HepG2 (cell line): ENCODE measurements around the gene KDM4B. TPM values are rescaled to one million over a fixed set of nuclear protein-coding genes. Genes with fewer than 3 reads are reported as not detected.

ENCODE experiments used
- ATAC-seq: fragments of 200-7000 bp; cut with Tn5 transposase; 3 replicates; pipeline ENCODE4 v1.9.1; 2020; ENCODE audit warnings: mild to moderate bottlenecking, moderate library complexity
- BruUV-seq: library from RNA; stranded (reverse); fragments of 400-500 nt; replicated peaks from 2 replicates; lab custom pipeline; 2021; lab: Mats Ljungman, UMichigan
- CTCF ChIA-PET: fragments of 300-600 bp; formaldehyde crosslinking; extraction: SDS; loops from one replicate; lab custom pipeline; 2021; ENCODE audit warnings: low total read pairs, inconsistent platforms, low intra/inter-chr PET ratio; lab: Yijun Ruan, JAX
- POLR2A ChIA-PET: fragments of 350-600 bp; sonication (Branson Sonifier 250); formaldehyde crosslinking; loops from one replicate; lab custom pipeline; 2020; ENCODE audit warnings: antibody characterized with exemption, inconsistent platforms; lab: Yijun Ruan, JAX
- DNase-seq: peaks from one replicate; pipeline ENCODE4 v3.0.0-alpha.2; 2015; ENCODE audit warnings: low spot score
- FAIRE-seq: peaks from 3 replicates; lab custom pipeline; 2011; peaks lifted over from hg19 to GRCh38; lab: Jason Lieb, UNC
- H2AFZ ChIP-seq: one replicate; pipeline ENCODE4 v1.6.1; 2011; ENCODE audit warnings: low read length, inconsistent platforms
- H3K27ac ChIP-seq: fragments of 300-600 bp; 3 replicates; pipeline ENCODE4 v1.8.0; 2011; ENCODE audit warnings: mixed run types, mild to moderate bottlenecking, mixed read lengths, low read length, inconsistent platforms; ENCODE audit not compliant: insufficient read depth; ENCODE audit errors: extremely low read length
- H3K27me3 ChIP-seq, 2 experiments: fragments of 200-600 bp in 1 of 2; 2 replicates in 1 of 2; 3 replicates in 1 of 2; pipeline versions ENCODE4 v1.6.0 to v1.8.0; 2011; ENCODE audit warnings: low read length in 2 of 2, mild to moderate bottlenecking in 2 of 2, moderate library complexity in 2 of 2, inconsistent platforms in 1 of 2; ENCODE audit not compliant: insufficient read depth in 2 of 2, control insufficient read depth in 1 of 2
- H3K36me3 ChIP-seq, 2 experiments: fragments of 200-600 bp in 1 of 2; replicated peaks in 1 of 2; 2 replicates in 1 of 2; 3 replicates in 1 of 2; pipeline versions ENCODE4 v1.5.1 to v1.8.0; 2011; ENCODE audit warnings: low read length in 2 of 2, inconsistent platforms in 1 of 2; ENCODE audit not compliant: insufficient read depth in 2 of 2, control insufficient read depth in 1 of 2
- H3K4me1 ChIP-seq: 2 replicates; pipeline ENCODE4 v1.5.1; 2012; ENCODE audit warnings: low read length, inconsistent platforms; ENCODE audit not compliant: insufficient read depth
- H3K4me2 ChIP-seq: 2 replicates; pipeline ENCODE4 v1.6.0; 2011; ENCODE audit warnings: low read depth, low read length, inconsistent platforms
- H3K4me3 ChIP-seq, 3 experiments: fragments of 200-600 bp in 1 of 3; sonication (generic), shearing (Covaris generic) in 1 of 3; replicated peaks in 1 of 3; 2 replicates each; pipeline ENCODE4 v1.5.1; 2011 to 2016; ENCODE audit warnings: low read length in 3 of 3, inconsistent platforms in 2 of 3, low read depth in 2 of 3, mild to moderate bottlenecking in 2 of 3, control low read depth in 1 of 3, mixed read lengths in 1 of 3; ENCODE audit not compliant: insufficient read depth in 1 of 3
- H3K79me2 ChIP-seq: one replicate; pipeline ENCODE4 v1.6.1; 2011; ENCODE audit warnings: low read length, inconsistent platforms; ENCODE audit not compliant: insufficient read depth
- H3K9ac ChIP-seq: 2 replicates; pipeline ENCODE4 v1.6.0; 2011; ENCODE audit warnings: mild to moderate bottlenecking, low read depth, low read length, inconsistent platforms; ENCODE audit not compliant: insufficient read depth
- H3K9me3 ChIP-seq: 2 replicates; pipeline ENCODE4 v1.5.1; 2012; ENCODE audit warnings: mild to moderate bottlenecking, low read length
- H4K20me1 ChIP-seq: 2 replicates; pipeline ENCODE4 v1.6.0; 2011; ENCODE audit warnings: inconsistent platforms, mild to moderate bottlenecking, low read length, moderate library complexity; ENCODE audit not compliant: insufficient read depth
- AGO1 ChIP-seq: fragments of 200-400 bp; formaldehyde crosslinking; IDR thresholded peaks from 2 replicates; pipeline ENCODE4 v1.6.1; 2017; ENCODE audit warnings: mild to moderate bottlenecking, low read depth, low read length, moderate library complexity; ENCODE audit not compliant: poor library complexity, severe bottlenecking
- HNRNPL ChIP-seq: fragments of 200-400 bp; formaldehyde crosslinking; IDR thresholded peaks from 2 replicates; pipeline ENCODE4 v1.6.1; 2017; ENCODE audit warnings: mild to moderate bottlenecking, low read depth, low read length
- KDM1A ChIP-seq: IDR thresholded peaks from 2 replicates; pipeline ENCODE4 v1.6.1; 2016; ENCODE audit warnings: missing compliant biosample characterization
- RBM39 ChIP-seq: fragments of 200-400 bp; formaldehyde crosslinking; IDR thresholded peaks from one replicate; pipeline ENCODE4 v1.6.1; 2018; ENCODE audit warnings: antibody characterized with exemption, mild to moderate bottlenecking, low read depth, low read length; ENCODE audit not compliant: poor library complexity, severe bottlenecking
- ZNF225 ChIP-seq: sonication (generic); formaldehyde crosslinking; IDR thresholded peaks from 2 replicates; pipeline ENCODE4 v1.4.0; 2020; ENCODE audit warnings: mild to moderate bottlenecking, missing genetic modification reagents
- ZNF260 ChIP-seq: sonication (generic); formaldehyde crosslinking; IDR thresholded peaks from 2 replicates; pipeline ENCODE4 v1.4.0; 2020; ENCODE audit warnings: missing genetic modification reagents, low read depth, mild to moderate bottlenecking, borderline replicate concordance
- ZNF431 ChIP-seq: sonication (generic); formaldehyde crosslinking; IDR thresholded peaks from 2 replicates; pipeline ENCODE4 v1.9.0; 2022; ENCODE audit warnings: missing genetic modification reagents, low read depth, mild to moderate bottlenecking, borderline replicate concordance
- WGBS: methylation state at CpG from one replicate; pipeline ENCODE4 v1.1.6; 2017; ENCODE audit warnings: low lambda C conversion rate; 5-methylcytosine and 5-hydroxymethylcytosine counted together
- in situ Hi-C: cut with HindIII; loops from 2 replicates; pipeline ENCODE4 v1.10.0; 2017; ENCODE audit warnings: low pct_unique_long_range_greater_than_20kb; ENCODE audit not compliant: extremely low pct_ligation_motif_present
- intact Hi-C: fragments of 100-400 bp; cut with micrococcal nuclease; formaldehyde crosslinking; loops from one replicate; pipeline ENCODE4 v1.10.0; 2022; ENCODE audit not compliant: unreplicated experiment
- polyA plus RNA-seq, 8 experiments: library from polyadenylated mRNA; depleted of rRNA in 3 of 8; stranded (reverse) in 7 of 8; unstranded in 1 of 8; fragments of >200 nt; fragmentation: Illumina TruSeq in 4 of 8; extraction: Trizol in 4 of 8; gene quantifications; 2 replicates each; pipeline versions ENCODE4 v1.2.1 to v1.2.3, GENCODE V29; 2011 to 2016; ENCODE audit warnings: low read depth in 4 of 8, missing spikeins in 1 of 8, mixed read lengths in 1 of 8; ENCODE audit not compliant: insufficient read depth in 1 of 8
- total RNA-seq, 5 experiments: library from RNA; depleted of rRNA; stranded (reverse); fragments of >200 nt; fragmentation: Illumina TruSeq; extraction: Trizol; gene quantifications; 2 replicates each; pipeline ENCODE4 v1.2.3, GENCODE V29; 2016; ENCODE audit warnings: low read depth in 1 of 5

The KDM4B gene
- total and polyA plus RNA-seq, 2 of the 13 experiments (the other 11 are each of a cell fraction or from before 2014, with no cell fraction given): 4.9 to 14.6 TPM

DNA sequence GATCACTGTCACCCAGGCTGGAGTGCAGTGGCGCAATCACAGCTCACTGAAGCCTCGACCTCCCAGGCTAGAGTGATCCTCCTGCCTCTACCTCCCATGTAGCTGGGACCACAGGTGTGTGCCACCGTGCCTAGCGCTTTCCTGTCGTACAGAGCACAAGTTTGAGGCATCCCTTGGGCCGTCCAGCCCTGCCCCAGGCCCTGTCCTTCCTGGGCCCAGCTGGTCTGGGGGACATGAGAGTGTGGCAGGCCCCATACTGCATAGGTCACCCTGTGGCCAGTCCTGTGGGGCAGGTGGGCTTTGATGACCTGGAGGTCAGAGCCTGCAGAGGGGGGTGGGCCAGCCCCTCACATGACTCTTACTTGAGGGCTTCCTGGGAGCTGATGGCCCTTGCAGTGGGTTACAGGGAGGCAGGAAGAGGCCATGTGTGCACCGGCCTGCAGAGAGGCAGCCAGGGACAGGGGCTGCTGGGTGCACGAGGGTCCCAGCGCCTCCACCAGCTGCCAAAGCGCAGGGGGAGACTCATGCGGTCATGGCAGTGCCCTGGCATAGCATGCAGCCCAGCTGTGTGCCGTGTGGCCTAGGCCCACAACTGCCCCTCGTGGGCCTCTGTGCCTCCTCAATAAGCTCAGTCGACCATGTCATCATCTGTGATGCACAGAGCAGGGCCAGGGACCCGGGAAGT, 61.4 kb downstream of the KDM4B start:
- no peak for ATAC-seq
- H3K4me1 ChIP-seq: peaks cover 22% of the 10 kb centered on the region
- H2AFZ ChIP-seq: no peak overlapping the region
- H3K9ac ChIP-seq: no peak overlapping the region
- in situ Hi-C loops: loop anchor here (5.0 to 10.0 kb wide), 3 partner anchors 38 to 218 kb away; no protein-coding TSS in a partner anchor
- H3K4me2 ChIP-seq: no peak overlapping the region
- POLR2A ChIA-PET: interaction anchor here (1.4 to 1.8 kb wide), 2 partner anchors 29 to 58 kb away, joined by 5 to 7 read pairs; no protein-coding TSS in a partner anchor
- peak; percentile 45 for TF ChIP-seq RBM39
- TF ChIP-seq ZNF225 (CRISPR knock-in tag): 0 out of 2 replicates have a peak, but pooled peaks have one; percentile 60
- no peak for TF ChIP-seq KDM1A (CRISPR knock-in tag)
- TF ChIP-seq, all 625 proteins: peak for 2
- 84% methylated on average over 7 of the region's 15 CpGs for WGBS
- FAIRE-seq: no peak
- no peak for DNase-seq
- Histone ChIP-seq H3K36me3 (peaks cover 13 to 33% of the 10 kb centered on the region in 2 experiments; a peak in 4 of 5 replicates), H3K27me3 (no peaks in the 10 kb centered on the region), H3K4me3 (no peak overlapping the region), H3K79me2 (peaks cover 21% of the 10 kb centered on the region), H3K27ac (no peak overlapping the region), H4K20me1 (peaks cover 61% of the 10 kb centered on the region), H3K9me3 (no peaks in the 10 kb centered on the region)
- no TSS peak for BruUV-seq
- CTCF ChIA-PET: interaction anchor here (1.4 to 3.3 kb wide), 2 partner anchors 28 to 158 kb away, joined by 3 to 46 read pairs; no protein-coding TSS in a partner anchor
- intact Hi-C loops: loop anchor here (2.0 kb wide), 1 partner anchor 29 kb away; no protein-coding TSS in a partner anchor

DNA sequence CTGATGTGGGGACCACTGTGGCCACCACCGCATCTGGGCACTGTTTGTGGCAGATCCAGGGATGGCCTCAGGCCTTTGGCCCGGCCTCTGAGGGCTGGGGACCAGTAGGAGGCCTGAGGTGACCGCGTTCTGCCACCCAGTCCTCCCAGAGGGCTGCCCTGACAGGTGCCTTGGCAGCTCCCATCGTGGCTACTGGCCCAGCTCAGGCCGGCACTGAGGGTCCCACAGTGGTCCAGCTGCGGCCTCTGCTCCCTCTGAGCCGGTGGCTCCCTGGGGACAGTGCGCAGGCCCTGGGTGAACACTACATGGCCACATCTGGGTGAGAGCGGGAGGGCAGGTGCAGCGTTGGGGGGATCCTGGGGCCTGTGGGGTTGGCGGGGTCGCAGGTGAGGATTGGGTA, 61.9 kb downstream of the KDM4B start:
- Histone ChIP-seq H3K27ac (no peak overlapping the region), H2AFZ (no peak overlapping the region), H3K4me1 (peaks cover 22% of the 10 kb centered on the region), H4K20me1 (peaks cover 57% of the 10 kb centered on the region), H3K9me3 (no peaks in the 10 kb centered on the region), H3K4me3 (no peak overlapping the region), H3K79me2 (peaks cover 21% of the 10 kb centered on the region), H3K4me2 (peak overlapping the region; percentile 4; the same call in 1 of the 2 replicates), H3K36me3 (peaks cover 13 to 37% of the 10 kb centered on the region in 2 experiments; a peak in 4 of 5 replicates), H3K9ac (no peak overlapping the region), H3K27me3 (no peaks in the 10 kb centered on the region)
- no TSS peak for BruUV-seq
- in situ Hi-C loops: loop anchor here (5.0 to 10.0 kb wide), 3 partner anchors 39 to 219 kb away; no protein-coding TSS in a partner anchor
- peak; percentile 24 for ATAC-seq
- POLR2A ChIA-PET: interaction anchor here (1.4 to 1.8 kb wide), 2 partner anchors 29 to 58 kb away, joined by 5 to 7 read pairs; no protein-coding TSS in a partner anchor
- 92% methylated on average over 7 of the region's 13 CpGs for WGBS
- TF ChIP-seq AGO1 (peak; percentile 5), ZNF260 (CRISPR knock-in tag) (no peak), ZNF431 (CRISPR knock-in tag) (no peak), HNRNPL (0 out of 2 replicates have a peak, but pooled peaks have one; percentile 51)
- intact Hi-C loops: loop anchor here (1.0 to 2.0 kb wide), 2 partner anchors 30 to 159 kb away; no protein-coding TSS in a partner anchor
- CTCF ChIA-PET: interaction anchor here (0.6 to 3.3 kb wide), 7 partner anchors 29 to 221 kb away, joined by 3 to 46 read pairs (median 3); no protein-coding TSS in a partner anchor
- FAIRE-seq: no peak
- DNase-seq: no peak
